ENCODE measurements around the gene ACLY. TPM values are rescaled to one million over a fixed set of nuclear protein-coding genes. Genes with fewer than 3 reads are reported as not detected.

ACLY gene
- total RNA-seq, 1 experiment from 2014 or later: 279 TPM

DNA sequence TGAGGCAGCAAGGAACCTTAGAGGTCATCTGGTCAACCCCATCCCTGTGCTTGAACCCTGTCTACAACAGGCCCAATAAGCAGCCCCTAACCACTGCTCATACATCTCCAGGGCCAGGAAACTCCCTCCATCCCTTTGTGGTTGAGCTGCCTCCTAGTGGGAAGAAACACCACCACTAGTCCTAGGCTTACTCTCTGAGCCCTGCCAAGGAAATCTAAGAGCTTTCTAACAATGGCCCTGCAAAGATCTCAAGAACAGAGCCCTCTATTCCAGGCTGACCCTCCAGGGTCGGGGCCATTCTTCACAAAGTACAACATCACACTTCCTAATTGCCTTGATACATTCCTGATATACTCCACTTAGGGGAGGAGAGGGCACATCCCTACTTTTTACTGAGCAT lies 5.8 kb downstream of the ACLY start:
- Histone ChIP-seq H4K5ac (ENCODE audit: insufficient read length, low read depth, low read length) (no peak overlapping the region), H3K56ac (ENCODE audit: insufficient read length, low read depth, low read length) (no peak overlapping the region), H2BK120ac (ENCODE audit: low read depth, low read length, poor library complexity, severe bottlenecking) (no peak overlapping the region), H2BK15ac (ENCODE audit: low read depth, low read length) (no peak overlapping the region), H2AFZ (ENCODE audit: low read length) (no peak overlapping the region), H3K4me1 (ENCODE audit: insufficient read depth, low read length) (no peaks in the 10 kb centered on the region; the same call in 1 of the 2 replicates), H4K91ac (ENCODE audit: insufficient read length, low read depth, low read length) (no peak overlapping the region), H3T11ph (ENCODE audit: low read length) (no peak overlapping the region), H2BK12ac (ENCODE audit: insufficient read length, low read depth, low read length) (no peak overlapping the region), H3K79me1 (ENCODE audit: insufficient read depth, low read depth, low read length, poor library complexity, severe bottlenecking) (peaks cover 13% of the 10 kb centered on the region), H3K79me2 (ENCODE audit: insufficient read depth, low read length) (peaks cover 45% of the 10 kb centered on the region), H3K9ac (ENCODE audit: extremely low read depth, insufficient read length, low read length) (no peak overlapping the region), H3K27ac (ENCODE audit: insufficient read length, low read depth, low read length) (no peak overlapping the region), H3K23ac (ENCODE audit: insufficient read length, low read depth, low read length) (no peak overlapping the region), H4K8ac (replicated peaks; ENCODE audit: insufficient read length, low read depth, low read length) (no peak overlapping the region), H4K20me1 (ENCODE audit: control insufficient read depth, insufficient read depth, insufficient read length) (peaks cover 8% of the 10 kb centered on the region), H3K23me2 (ENCODE audit: insufficient read length, low read depth, low read length, poor library complexity, severe bottlenecking) (peaks cover 4% of the 10 kb centered on the region), H2BK5ac (ENCODE audit: insufficient read length, low read length) (no peak overlapping the region), H3K27me3 (ENCODE audit: insufficient read depth, low read length) (no peaks in the 10 kb centered on the region), H2AK5ac (ENCODE audit: insufficient read length, low read length) (no peak overlapping the region), H3K14ac (ENCODE audit: insufficient read depth, low read length) (no peak overlapping the region), H3K4me2 (ENCODE audit: insufficient read depth, insufficient read length, low read length) (no peak overlapping the region), H2BK20ac (ENCODE audit: low read depth, low read length, poor library complexity, severe bottlenecking) (no peak overlapping the region), H3K9me3 (ENCODE audit: control insufficient read depth, low read depth, low read length) (no peaks in the 10 kb centered on the region), H3K4ac (ENCODE audit: low read depth, low read length) (no peak overlapping the region), H3K18ac (ENCODE audit: insufficient read length, low read depth, low read length) (no peak overlapping the region)
- TF ChIP-seq, protein P1, sequence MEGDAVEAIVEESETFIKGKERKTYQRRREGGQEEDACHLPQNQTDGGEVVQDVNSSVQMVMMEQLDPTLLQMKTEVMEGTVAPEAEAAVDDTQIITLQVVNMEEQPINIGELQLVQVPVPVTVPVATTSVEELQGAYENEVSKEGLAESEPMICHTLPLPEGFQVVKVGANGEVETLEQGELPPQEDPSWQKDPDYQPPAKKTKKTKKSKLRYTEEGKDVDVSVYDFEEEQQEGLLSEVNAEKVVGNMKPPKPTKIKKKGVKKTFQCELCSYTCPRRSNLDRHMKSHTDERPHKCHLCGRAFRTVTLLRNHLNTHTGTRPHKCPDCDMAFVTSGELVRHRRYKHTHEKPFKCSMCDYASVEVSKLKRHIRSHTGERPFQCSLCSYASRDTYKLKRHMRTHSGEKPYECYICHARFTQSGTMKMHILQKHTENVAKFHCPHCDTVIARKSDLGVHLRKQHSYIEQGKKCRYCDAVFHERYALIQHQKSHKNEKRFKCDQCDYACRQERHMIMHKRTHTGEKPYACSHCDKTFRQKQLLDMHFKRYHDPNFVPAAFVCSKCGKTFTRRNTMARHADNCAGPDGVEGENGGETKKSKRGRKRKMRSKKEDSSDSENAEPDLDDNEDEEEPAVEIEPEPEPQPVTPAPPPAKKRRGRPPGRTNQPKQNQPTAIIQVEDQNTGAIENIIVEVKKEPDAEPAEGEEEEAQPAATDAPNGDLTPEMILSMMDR (conservative IDR thresholded peaks at IDR 0.05): no peak
- Mint-ChIP-seq H3K4me1 (peaks cover 34 to 40% of the 10 kb centered on the region in 2 experiments), H3K36me3 (ENCODE audit: insufficient read depth in 1 of 3, low read depth in 3 of 3) (peaks cover 58 to 73% (median 61%) of the 10 kb centered on the region in 3 experiments; a peak in 6 of 7 replicates), H3K27me3 (ENCODE audit: low read depth) (no peaks in the 10 kb centered on the region), H3K4me3 (no peak overlapping the region), H3K27ac (peak overlapping the region in 1 of 3 experiments; percentile 65; a peak in 1 of 7 replicates), H3K9me3 (no peaks in the 10 kb centered on the region)
- DNase-seq: no peak
- WGBS (ENCODE audit: extremely low coverage, insufficient read length, low lambda C conversion rate): no CpG with 5 or more reads among the region's 1 CpG

Measured in H9 (cell line).